GM23248 (cell line): ENCODE results near the gene QPRT.

Experiments used
- EZH2 ChIP-seq: fragments of 200-600 bp; sonication (generic); IDR thresholded peaks from 2 replicates; pipeline ENCODE4 v1.6.1; 2018; ENCODE audit warnings: antibody characterized with exemption, mild to moderate bottlenecking; ENCODE audit not compliant: insufficient read depth, poor library complexity, severe bottlenecking
- EZH2phosphoT487 ChIP-seq: fragments of 200-600 bp; sonication (generic); IDR thresholded peaks from 2 replicates; pipeline ENCODE4 v1.6.1; 2018; ENCODE audit warnings: antibody characterized with exemption, moderate library complexity, mild to moderate bottlenecking, low read depth; ENCODE audit not compliant: insufficient read depth

DNA sequence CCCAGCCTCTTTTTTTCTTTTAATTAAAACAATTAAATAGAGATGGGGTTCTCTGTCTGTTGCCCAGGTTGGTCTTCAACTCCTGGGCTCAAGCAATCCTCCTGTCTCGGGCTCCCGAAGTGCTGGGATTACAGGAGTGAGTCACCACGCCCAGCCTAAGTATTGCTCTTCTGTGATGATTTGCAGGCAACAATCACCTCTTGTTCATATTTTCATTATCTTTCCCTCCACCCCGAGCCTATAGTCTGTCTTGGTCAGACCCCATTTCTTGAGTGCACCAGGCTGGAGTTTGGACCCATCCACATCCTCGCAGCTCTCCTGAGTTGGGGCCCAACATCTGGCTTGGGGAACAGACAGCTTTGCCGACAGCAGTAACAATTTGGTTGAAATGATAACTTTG is 20.3 kb upstream of the QPRT start:
- no peak for TF ChIP-seq EZH2
- no peak for TF ChIP-seq EZH2phosphoT487
